ENCODE measurements around the gene PLEKHN1.

DNA sequence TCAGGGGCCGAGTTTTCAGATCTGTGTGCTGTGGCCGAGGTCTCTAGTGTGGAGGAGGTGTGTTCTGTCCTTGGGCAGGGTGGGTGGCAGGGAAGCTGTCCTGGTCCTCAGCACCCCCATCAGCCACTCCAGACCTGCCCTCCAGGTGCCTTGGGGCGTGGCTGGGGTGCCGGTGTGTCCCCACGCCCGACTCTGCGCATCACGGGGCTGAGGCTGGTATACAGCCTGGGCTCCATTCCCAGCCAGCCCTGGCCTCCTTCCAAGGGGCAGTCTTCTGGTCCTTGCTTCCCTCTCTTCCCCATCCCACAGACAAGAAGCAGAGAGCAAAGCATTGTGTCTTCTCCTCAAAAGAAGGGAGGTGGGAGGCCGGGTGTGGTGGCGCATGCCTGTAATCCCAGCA, 38.5 kb upstream of the PLEKHN1 start:
- TF ChIP-seq, protein P1, sequence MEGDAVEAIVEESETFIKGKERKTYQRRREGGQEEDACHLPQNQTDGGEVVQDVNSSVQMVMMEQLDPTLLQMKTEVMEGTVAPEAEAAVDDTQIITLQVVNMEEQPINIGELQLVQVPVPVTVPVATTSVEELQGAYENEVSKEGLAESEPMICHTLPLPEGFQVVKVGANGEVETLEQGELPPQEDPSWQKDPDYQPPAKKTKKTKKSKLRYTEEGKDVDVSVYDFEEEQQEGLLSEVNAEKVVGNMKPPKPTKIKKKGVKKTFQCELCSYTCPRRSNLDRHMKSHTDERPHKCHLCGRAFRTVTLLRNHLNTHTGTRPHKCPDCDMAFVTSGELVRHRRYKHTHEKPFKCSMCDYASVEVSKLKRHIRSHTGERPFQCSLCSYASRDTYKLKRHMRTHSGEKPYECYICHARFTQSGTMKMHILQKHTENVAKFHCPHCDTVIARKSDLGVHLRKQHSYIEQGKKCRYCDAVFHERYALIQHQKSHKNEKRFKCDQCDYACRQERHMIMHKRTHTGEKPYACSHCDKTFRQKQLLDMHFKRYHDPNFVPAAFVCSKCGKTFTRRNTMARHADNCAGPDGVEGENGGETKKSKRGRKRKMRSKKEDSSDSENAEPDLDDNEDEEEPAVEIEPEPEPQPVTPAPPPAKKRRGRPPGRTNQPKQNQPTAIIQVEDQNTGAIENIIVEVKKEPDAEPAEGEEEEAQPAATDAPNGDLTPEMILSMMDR (conservative IDR thresholded peaks at IDR 0.05; ENCODE audit: low read depth, low read length), result no peak
- no peak for TF ChIP-seq EZH2 (IDR thresholded peaks at IDR 0.05; ENCODE audit: borderline replicate concordance, low read depth, low read length, poor library complexity, severe bottlenecking)

Data from A673 (cell line).